GM19193 (cell line): ENCODE data around the gene COL18A1.

ENCODE experiments used
- POLR2A ChIP-seq: IDR thresholded peaks from 4 replicates; pipeline ENCODE4 v1.6.1; 2011; ENCODE audit not compliant: insufficient read depth, insufficient read length; ENCODE audit errors: extremely low read depth

The COL18A1 gene

GRCh38 chr21:45403133-45403824 is 1.7 kb upstream of the COL18A1 start:
- no peak for TF ChIP-seq POLR2A

- TF ChIP-seq POLR2A: no peak
Measured at GRCh38 chr21:45403825-45404729, 888 bp upstream of the COL18A1 start.

GRCh38 chr21:45405271-45405818 is 380 bp downstream of the COL18A1 start:
- no peak for TF ChIP-seq POLR2A

GRCh38 chr21:45405819-45406762 is 1.1 kb downstream of the COL18A1 start:
- no peak for TF ChIP-seq POLR2A

GRCh38 chr21:45406801-45407628 is 2.0 kb downstream of the COL18A1 start:
- TF ChIP-seq POLR2A: no peak

GRCh38 chr21:45407629-45408247 is 2.8 kb downstream of the COL18A1 start:
- no peak for TF ChIP-seq POLR2A

GRCh38 chr21:45408271-45408791 is 3.4 kb downstream of the COL18A1 start:
- no peak for TF ChIP-seq POLR2A

- no peak for TF ChIP-seq POLR2A
Measured at GRCh38 chr21:45408801-45409261, 3.9 kb downstream of the COL18A1 start.

GRCh38 chr21:45409466-45410150 is 4.6 kb downstream of the COL18A1 start:
- no peak for TF ChIP-seq POLR2A

- no peak for TF ChIP-seq POLR2A
Measured at GRCh38 chr21:45410151-45410864, 5.3 kb downstream of the COL18A1 start.

GRCh38 chr21:45410865-45411809 is 6.2 kb downstream of the COL18A1 start:
- TF ChIP-seq POLR2A: no peak
